MM.1S (cell line): ENCODE results near the gene SPRED3.

Experiments
- DNase-seq: peaks from one replicate; pipeline ENCODE4 v3.0.0-alpha.2; 2015
- H2AFZ ChIP-seq: fragments of 300-600 bp; sonication (generic); 2 replicates; pipeline ENCODE4 v1.6.0; 2016; ENCODE audit warnings: antibody characterized with exemption, low read length
- H3F3A ChIP-seq: fragments of 300-600 bp; sonication (generic); 2 replicates; pipeline ENCODE4 v1.6.1; 2016; ENCODE audit warnings: mild to moderate bottlenecking, antibody characterized with exemption, low read length, moderate library complexity, mixed read lengths; ENCODE audit not compliant: insufficient read depth
- H3K27ac ChIP-seq: fragments of 300-600 bp; sonication (generic); 2 replicates; pipeline ENCODE4 v1.5.1; 2016; ENCODE audit warnings: mild to moderate bottlenecking, low read length
- H3K27me3 ChIP-seq: fragments of 300-600 bp; sonication (generic); replicated peaks from 2 replicates; pipeline ENCODE4 v1.6.0; 2016; ENCODE audit warnings: low read length; ENCODE audit not compliant: insufficient read depth
- H3K36me3 ChIP-seq: fragments of 300-600 bp; sonication (generic); replicated peaks from 2 replicates; pipeline ENCODE4 v1.6.1; 2016; ENCODE audit warnings: mild to moderate bottlenecking, low read length, mixed read lengths; ENCODE audit not compliant: insufficient read depth
- H3K4me1 ChIP-seq: fragments of 300-600 bp; sonication (generic); 2 replicates; pipeline ENCODE4 v1.6.1; 2016; ENCODE audit warnings: low read length, mixed read lengths
- H3K4me2 ChIP-seq: fragments of 300-600 bp; sonication (generic); 2 replicates; pipeline ENCODE4 v1.6.0; 2016; ENCODE audit warnings: low read depth, low read length
- H3K4me3 ChIP-seq: fragments of 300-600 bp; sonication (generic); 2 replicates; pipeline ENCODE4 v1.5.1; 2016; ENCODE audit warnings: low read length, mixed read lengths
- H3K79me2 ChIP-seq: fragments of 300-600 bp; sonication (generic); 2 replicates; pipeline ENCODE4 v1.6.1; 2016; ENCODE audit warnings: mixed run types, low read length, mixed read lengths
- H3K9ac ChIP-seq: fragments of 300-600 bp; sonication (generic); 2 replicates; pipeline ENCODE4 v1.6.1; 2016; ENCODE audit warnings: low read length, mixed read lengths
- H3K9me2 ChIP-seq: fragments of 300-600 bp; sonication (generic); replicated peaks from 2 replicates; pipeline ENCODE4 v1.6.1; 2016; ENCODE audit warnings: mild to moderate bottlenecking, low read length, mixed read lengths; ENCODE audit not compliant: insufficient read depth
- H3K9me3 ChIP-seq: fragments of 300-600 bp; sonication (generic); replicated peaks from 2 replicates; pipeline ENCODE4 v1.6.1; 2016; ENCODE audit warnings: mild to moderate bottlenecking, low read length, mixed read lengths; ENCODE audit not compliant: insufficient read depth
- H4K20me1 ChIP-seq: fragments of 300-600 bp; sonication (generic); 2 replicates; pipeline ENCODE4 v1.6.1; 2016; ENCODE audit warnings: mild to moderate bottlenecking, low read length, moderate library complexity, mixed read lengths; ENCODE audit not compliant: insufficient read depth
- EZH2 ChIP-seq: fragments of 300-600 bp; sonication (generic); optimal IDR thresholded peaks from 2 replicates; pipeline ENCODE3; 2017; ENCODE audit warnings: low read depth, mild to moderate bottlenecking, antibody characterized with exemption, low read length, mixed read lengths
- EZH2phosphoT487 ChIP-seq: fragments of 300-600 bp; sonication (generic); IDR thresholded peaks from 2 replicates; pipeline ENCODE4 v1.6.1; 2018; ENCODE audit warnings: antibody characterized with exemption, low read length
- TF ChIP-seq, protein P1 (sequence below): fragments of 300-600 bp; sonication (generic); IDR thresholded peaks from 2 replicates; pipeline ENCODE4 v1.5.1; 2016; ENCODE audit warnings: antibody characterized with exemption, low read length, mixed read lengths

The SPRED3 gene

DNA sequence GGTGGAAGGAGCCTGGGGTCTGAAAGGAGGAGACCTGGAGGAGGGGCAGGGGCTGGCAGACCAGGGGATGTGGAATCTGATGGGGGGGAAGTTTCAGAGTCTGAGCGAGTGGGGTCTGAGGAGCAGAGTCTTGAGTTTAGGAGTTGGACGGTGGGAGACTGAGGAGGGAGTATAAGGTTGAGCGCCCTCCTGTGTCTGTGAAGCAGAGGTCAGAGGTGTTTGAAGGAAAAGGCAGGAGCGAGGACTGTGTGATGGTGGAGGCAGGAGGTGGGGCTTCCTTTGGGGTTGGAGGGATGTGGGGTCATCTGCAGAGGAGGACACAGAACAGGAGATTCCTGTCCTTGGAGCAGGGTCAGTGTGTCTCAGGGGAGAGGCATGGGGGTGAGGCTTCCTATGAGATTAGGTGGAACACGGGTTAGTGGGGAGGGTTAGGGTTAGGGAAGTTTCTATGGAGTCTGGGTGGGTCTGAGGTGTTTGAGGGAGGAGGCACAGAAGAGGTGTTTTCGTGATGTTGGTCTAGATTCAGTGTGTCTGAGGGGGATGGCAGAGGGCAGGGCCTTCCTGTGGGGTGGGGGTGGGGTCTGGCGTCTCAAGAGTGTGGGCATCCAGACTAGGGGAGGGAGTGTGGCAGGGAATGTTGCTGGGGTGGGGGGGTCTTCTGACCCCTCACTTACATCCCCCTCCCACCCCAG, 53.3 kb downstream of the SPRED3 start:
- Histone ChIP-seq H3K36me3 (no peaks in the 10 kb centered on the region), H4K20me1 (no peaks in the 10 kb centered on the region), H3K9ac (no peak overlapping the region), H3K79me2 (no peaks in the 10 kb centered on the region), H3F3A (no peaks in the 10 kb centered on the region), H3K4me3 (no peak overlapping the region), H3K27ac (no peak overlapping the region), H3K9me2 (no peaks in the 10 kb centered on the region), H3K4me1 (no peaks in the 10 kb centered on the region), H3K4me2 (no peak overlapping the region), H2AFZ (no peak overlapping the region), H3K9me3 (no peaks in the 10 kb centered on the region), H3K27me3 (peaks cover 73% of the 10 kb centered on the region)
- TF ChIP-seq EZH2phosphoT487 (no peak), EZH2 (no peak)
- TF ChIP-seq, protein P1, sequence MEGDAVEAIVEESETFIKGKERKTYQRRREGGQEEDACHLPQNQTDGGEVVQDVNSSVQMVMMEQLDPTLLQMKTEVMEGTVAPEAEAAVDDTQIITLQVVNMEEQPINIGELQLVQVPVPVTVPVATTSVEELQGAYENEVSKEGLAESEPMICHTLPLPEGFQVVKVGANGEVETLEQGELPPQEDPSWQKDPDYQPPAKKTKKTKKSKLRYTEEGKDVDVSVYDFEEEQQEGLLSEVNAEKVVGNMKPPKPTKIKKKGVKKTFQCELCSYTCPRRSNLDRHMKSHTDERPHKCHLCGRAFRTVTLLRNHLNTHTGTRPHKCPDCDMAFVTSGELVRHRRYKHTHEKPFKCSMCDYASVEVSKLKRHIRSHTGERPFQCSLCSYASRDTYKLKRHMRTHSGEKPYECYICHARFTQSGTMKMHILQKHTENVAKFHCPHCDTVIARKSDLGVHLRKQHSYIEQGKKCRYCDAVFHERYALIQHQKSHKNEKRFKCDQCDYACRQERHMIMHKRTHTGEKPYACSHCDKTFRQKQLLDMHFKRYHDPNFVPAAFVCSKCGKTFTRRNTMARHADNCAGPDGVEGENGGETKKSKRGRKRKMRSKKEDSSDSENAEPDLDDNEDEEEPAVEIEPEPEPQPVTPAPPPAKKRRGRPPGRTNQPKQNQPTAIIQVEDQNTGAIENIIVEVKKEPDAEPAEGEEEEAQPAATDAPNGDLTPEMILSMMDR = no peak
- no peak for DNase-seq

DNA sequence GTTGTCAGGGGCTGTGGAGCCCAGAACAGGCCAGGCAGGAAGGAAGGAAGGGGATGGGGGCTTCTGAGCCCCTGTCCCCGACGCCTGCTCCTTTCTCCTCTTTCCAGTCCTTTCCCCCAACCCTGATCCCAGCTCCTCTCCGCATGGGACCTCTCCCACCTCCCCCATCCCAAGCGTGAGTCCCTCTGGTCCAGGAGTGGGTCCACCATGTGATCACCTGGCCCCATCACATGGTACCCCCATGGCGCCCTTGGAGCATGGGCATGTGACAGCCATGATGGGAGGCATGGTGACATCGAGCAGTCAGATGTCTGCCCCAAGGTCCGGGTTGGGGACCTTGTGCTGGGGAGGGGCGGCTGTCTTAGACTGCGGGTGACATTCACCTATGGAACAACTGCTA, 54.2 kb downstream of the SPRED3 start:
- no peaks in the 10 kb centered on the region for H3K9me3 ChIP-seq
- H3K4me2 ChIP-seq = no peak overlapping the region
- no peaks in the 10 kb centered on the region for H3K9me2 ChIP-seq
- no peak overlapping the region for H2AFZ ChIP-seq
- no peaks in the 10 kb centered on the region for H3K4me1 ChIP-seq
- TF ChIP-seq, protein P1 = no peak
- no peak for TF ChIP-seq EZH2
- TF ChIP-seq EZH2phosphoT487 = no peak
- no peaks in the 10 kb centered on the region for H3K79me2 ChIP-seq
- H3K27me3 ChIP-seq = peaks cover 68% of the 10 kb centered on the region
- H3K27ac ChIP-seq = no peak overlapping the region
- H4K20me1 ChIP-seq = no peaks in the 10 kb centered on the region
- H3K36me3 ChIP-seq = no peaks in the 10 kb centered on the region
- H3K4me3 ChIP-seq = no peak overlapping the region
- H3F3A ChIP-seq = no peaks in the 10 kb centered on the region
- H3K9ac ChIP-seq = no peak overlapping the region
- no peak for DNase-seq

DNA sequence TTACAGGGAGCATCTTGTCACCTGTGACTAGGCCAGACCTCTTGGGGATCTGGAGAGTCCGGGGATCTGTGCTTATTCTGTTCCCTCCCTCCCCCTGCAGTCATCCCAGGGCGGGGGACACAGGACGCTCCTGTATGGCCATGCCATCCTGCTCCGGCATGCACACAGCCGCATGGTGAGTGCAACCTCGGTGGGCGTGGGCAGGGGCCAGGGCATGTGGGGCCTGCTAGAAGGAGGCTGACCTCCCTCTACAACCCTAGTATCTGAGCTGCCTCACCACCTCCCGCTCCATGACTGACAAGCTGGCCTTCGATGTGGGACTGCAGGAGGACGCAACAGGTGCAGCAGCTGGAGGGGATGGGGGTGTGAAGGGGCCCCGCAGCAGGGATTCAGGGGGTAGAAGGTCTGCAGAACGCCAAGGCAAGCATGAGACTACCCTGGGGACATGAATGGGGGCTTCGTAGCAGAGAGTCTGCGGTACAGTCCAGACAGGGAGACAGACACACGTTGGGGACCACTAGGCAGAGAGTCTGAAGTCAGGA, 55.0 kb downstream of the SPRED3 start:
- Histone ChIP-seq H3K27me3 (peaks cover 69% of the 10 kb centered on the region), H2AFZ (no peak overlapping the region), H3K9me3 (no peaks in the 10 kb centered on the region), H3K9me2 (no peaks in the 10 kb centered on the region), H3K4me2 (no peak overlapping the region), H3K36me3 (no peaks in the 10 kb centered on the region), H3K4me3 (no peak overlapping the region), H3K79me2 (no peaks in the 10 kb centered on the region), H3K9ac (no peak overlapping the region), H3K4me1 (no peaks in the 10 kb centered on the region), H4K20me1 (no peaks in the 10 kb centered on the region), H3K27ac (no peak overlapping the region), H3F3A (no peaks in the 10 kb centered on the region)
- DNase-seq = no peak
- TF ChIP-seq EZH2phosphoT487 (no peak), EZH2 (no peak)
- TF ChIP-seq, protein P1 = no peak
